Right lobe of liver (tissue), 4 donors: ENCODE measurements around the gene GLB1L2.

Experiments
- CTCF ChIP-seq, 4 donors: fragments of 200-600 bp in 3 of 4; fragments of 450-650 bp in 1 of 4; IDR thresholded peaks; one replicate each; pipeline versions ENCODE4 v1.5.1 to v1.8.0; 2016 to 2022; ENCODE audit warnings: antibody characterized with exemption in 4 of 4, mild to moderate bottlenecking in 2 of 4
- POLR2A ChIP-seq: fragments of 450-650 bp; IDR thresholded peaks from one replicate; pipeline ENCODE4 v1.6.1; 2017; ENCODE audit warnings: antibody characterized with exemption, mild to moderate bottlenecking
- donor health status: DM: no; HTN: no; CAD: no.
- donor health status: DM: no; HTN: no; CAD: no.
- donor health status: DM: no; HTN: yes; CAD: no.

DNA sequence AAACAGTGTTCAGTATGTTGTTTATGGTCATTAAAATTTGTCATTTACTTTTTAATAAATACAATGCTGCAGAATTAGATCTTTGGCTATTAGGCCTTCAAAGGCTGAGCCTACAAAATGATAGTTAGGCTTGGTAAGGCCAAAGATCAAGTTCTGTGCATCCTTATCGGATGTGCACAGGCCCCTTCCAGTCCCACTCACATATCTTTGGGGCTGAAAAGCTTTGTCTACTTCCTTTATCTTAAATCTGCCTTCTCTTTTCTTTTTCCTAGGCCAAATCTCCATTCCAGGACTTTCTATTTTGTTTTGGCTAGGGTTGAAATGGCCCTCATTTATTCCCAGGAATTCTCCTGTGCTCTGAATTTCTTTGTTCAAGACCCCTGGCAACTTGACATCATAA lies 3.4 kb upstream of the GLB1L2 start:
- TF ChIP-seq CTCF (IDR thresholded peaks at IDR 0.05) (no peak), POLR2A (no peak)
